GM12872 (cell line): ENCODE results near the gene BANP.

Source experiments
- CTCF ChIP-seq: IDR thresholded peaks from 3 replicates; pipeline ENCODE4 v1.5.1; 2011; ENCODE audit warnings: low read depth, mild to moderate bottlenecking, low read length, moderate library complexity; ENCODE audit not compliant: insufficient read depth

The BANP gene

DNA sequence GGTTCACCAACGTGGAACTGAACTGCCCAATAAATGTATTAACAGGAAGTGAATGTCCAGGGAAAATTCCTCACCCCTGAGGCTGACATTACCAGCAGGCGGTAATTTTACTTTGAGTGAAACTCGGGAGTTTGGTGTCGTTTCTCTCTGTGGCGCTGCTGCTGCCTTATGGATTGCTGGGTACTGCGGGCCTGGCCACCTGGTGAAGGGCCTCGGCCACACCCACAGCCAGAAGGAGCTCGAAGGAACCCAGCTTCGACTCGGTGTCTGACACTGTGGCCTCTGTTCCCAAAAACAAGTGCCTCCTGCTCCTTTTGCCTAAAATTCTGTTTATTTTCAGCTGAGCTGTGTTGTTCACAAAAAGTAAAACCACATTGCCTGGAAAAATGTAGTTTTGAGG is 115.0 kb downstream of the BANP start:
- no peak for TF ChIP-seq CTCF

DNA sequence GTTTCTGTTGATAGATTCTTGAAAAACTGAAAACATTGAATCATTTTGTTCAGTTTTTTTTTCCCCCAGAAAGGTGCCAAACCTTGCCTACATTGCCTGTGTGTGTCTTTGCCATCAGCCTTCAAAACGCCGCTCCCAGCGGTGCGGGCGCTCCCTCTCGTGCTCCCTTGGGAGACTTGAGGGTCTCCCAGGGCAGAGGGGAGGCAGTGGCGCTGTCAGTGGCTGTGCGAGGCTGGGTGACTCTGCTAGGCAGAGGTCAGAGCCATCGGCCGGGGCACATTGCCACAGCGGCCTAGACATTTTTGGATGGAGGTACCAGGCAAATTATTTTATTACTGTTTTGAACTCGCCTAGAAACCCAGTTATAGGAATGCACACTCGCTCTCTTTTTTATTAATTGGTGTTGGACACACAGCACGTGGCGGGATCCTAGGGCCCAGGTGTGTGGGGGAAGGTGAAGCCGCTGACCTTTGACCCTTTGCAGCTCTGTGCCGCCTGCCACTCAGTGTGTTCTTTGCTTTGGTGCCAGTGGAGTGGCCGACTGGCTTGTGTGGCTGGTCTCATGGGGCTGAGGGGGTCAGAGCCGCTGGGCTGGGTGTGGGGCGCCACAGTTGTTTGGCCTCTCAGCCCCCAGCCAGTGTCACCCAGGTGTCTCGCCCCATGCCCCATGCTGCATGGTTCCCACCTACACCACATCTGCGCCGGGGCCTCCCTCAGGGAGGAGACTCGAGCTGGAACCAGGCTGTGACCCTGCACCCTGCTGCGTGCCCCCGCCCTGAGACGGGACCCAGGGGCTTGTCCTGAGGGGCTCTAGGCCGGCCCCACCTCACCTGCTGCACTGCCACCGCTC is 115.7 kb downstream of the BANP start:
- no peak for TF ChIP-seq CTCF

GRCh38 chr16:88067530-88068411 is 116.5 kb downstream of the BANP start:
- TF ChIP-seq CTCF, result no peak

- TF ChIP-seq CTCF, result no peak
These were observed 117.5 kb downstream of the BANP start for GRCh38 chr16:88068476-88069396.

GRCh38 chr16:88069397-88070168 is 118.3 kb downstream of the BANP start:
- TF ChIP-seq CTCF, result no peak

GRCh38 chr16:88070341-88070740 is 119.1 kb downstream of the BANP start:
- no peak for TF ChIP-seq CTCF
